ENCODE measurements around the gene SCEL.

The SCEL gene

GRCh38 chr13:77678691-77679235 is 143.3 kb downstream of the SCEL start:
- DNase-seq, result no peak

- no peak for DNase-seq
These were observed 152.3 kb downstream of the SCEL start for GRCh38 chr13:77687799-77688198.

- DNase-seq, result no peak
These were observed 156.4 kb downstream of the SCEL start for GRCh38 chr13:77691871-77692270.

GRCh38 chr13:77692746-77693448 is 157.4 kb downstream of the SCEL start:
- DNase-seq, result no peak

GRCh38 chr13:77693449-77693940 is 158.0 kb downstream of the SCEL start:
- no peak for DNase-seq
